HepG2 (cell line): Measurements from ENCODE around the gene DNAAF3. TPM values are rescaled to one million over a fixed set of nuclear protein-coding genes. Genes with fewer than 3 reads are reported as not detected.

Experiments
- CREB1 ChIP-seq, 2 experiments: fragments of 450-650 bp in 1 of 2; IDR thresholded peaks; 2 replicates each; pipeline ENCODE4 v1.6.1; 2016 to 2017; ENCODE audit warnings: control low read depth in 1 of 2, mild to moderate bottlenecking in 1 of 2, missing compliant biosample characterization in 1 of 2, missing genetic modification characterization in 1 of 2
- FOSL1 ChIP-seq: sonication (generic); formaldehyde crosslinking; IDR thresholded peaks from 2 replicates; pipeline ENCODE4 v1.9.0; 2021; ENCODE audit warnings: missing genetic modification reagents, borderline replicate concordance
- FOXK2 ChIP-seq: fragments of 450-650 bp; IDR thresholded peaks from 2 replicates; pipeline ENCODE4 v1.6.1; 2016
- KAT2B ChIP-seq: fragments of 150-350 bp; IDR thresholded peaks from 2 replicates; pipeline ENCODE4 v1.6.1; 2014; ENCODE audit warnings: low read depth, low read length, borderline replicate concordance
- KDM6A ChIP-seq: IDR thresholded peaks from 2 replicates; pipeline ENCODE4 v1.6.1; 2016; ENCODE audit warnings: low read depth
- KLF11 ChIP-seq: IDR thresholded peaks from 2 replicates; pipeline ENCODE4 v1.6.1; 2016; ENCODE audit warnings: missing compliant biosample characterization
- MIXL1 ChIP-seq: IDR thresholded peaks from 2 replicates; pipeline ENCODE4 v1.6.1; 2016
- MZF1 ChIP-seq: sonication (generic); formaldehyde crosslinking; IDR thresholded peaks from 2 replicates; pipeline ENCODE4 v1.8.1; 2023; ENCODE audit warnings: mild to moderate bottlenecking, missing genetic modification reagents, borderline replicate concordance
- NFATC3 ChIP-seq: sonication (generic); formaldehyde crosslinking; IDR thresholded peaks from 2 replicates; pipeline ENCODE4 v1.5.1; 2020; ENCODE audit warnings: mild to moderate bottlenecking, missing genetic modification reagents
- NR2F1 ChIP-seq, 2 experiments: fragments of 450-650 bp in 1 of 2; formaldehyde crosslinking in 1 of 2; IDR thresholded peaks; 2 replicates each; pipeline versions ENCODE4 v1.5.0 to v1.6.1; 2016 to 2020; ENCODE audit warnings: mild to moderate bottlenecking in 1 of 2, missing compliant biosample characterization in 1 of 2, missing genetic modification reagents in 1 of 2, moderate library complexity in 1 of 2
- PAF1 ChIP-seq: IDR thresholded peaks from 2 replicates; pipeline ENCODE4 v1.6.1; 2016; ENCODE audit warnings: missing genetic modification reagents, missing compliant biosample characterization
- POLR2G ChIP-seq: fragments of 200-400 bp; formaldehyde crosslinking; IDR thresholded peaks from 2 replicates; pipeline ENCODE4 v1.6.1; 2018; ENCODE audit warnings: mild to moderate bottlenecking, low read depth, low read length, moderate library complexity
- SP140L ChIP-seq: sonication (generic); formaldehyde crosslinking; IDR thresholded peaks from 2 replicates; pipeline ENCODE4 v1.4.0; 2020; ENCODE audit warnings: missing genetic modification reagents, borderline replicate concordance
- TARDBP ChIP-seq: sonication (generic); formaldehyde crosslinking; IDR thresholded peaks from 2 replicates; pipeline ENCODE4 v1.8.0; 2022; ENCODE audit warnings: mild to moderate bottlenecking, missing genetic modification reagents
- ZBTB1 ChIP-seq: sonication (generic); formaldehyde crosslinking; IDR thresholded peaks from 2 replicates; pipeline ENCODE4 v1.4.0; 2020; ENCODE audit warnings: missing genetic modification reagents, borderline replicate concordance
- ZBTB4 ChIP-seq: sonication (generic); formaldehyde crosslinking; IDR thresholded peaks from 2 replicates; pipeline ENCODE4 v1.4.0; 2020; ENCODE audit warnings: missing genetic modification reagents, mild to moderate bottlenecking, borderline replicate concordance
- ZMAT3 ChIP-seq: sonication (generic); formaldehyde crosslinking; conservative IDR thresholded peaks from 2 replicates; pipeline ENCODE4 v1.7.0; 2021; ENCODE audit warnings: missing genetic modification reagents
- ZNF296 ChIP-seq: sonication (generic); formaldehyde crosslinking; conservative IDR thresholded peaks from 2 replicates; pipeline ENCODE4 v1.5.0; 2020; ENCODE audit warnings: mild to moderate bottlenecking, missing genetic modification reagents
- ZNF503 ChIP-seq: sonication (generic); formaldehyde crosslinking; IDR thresholded peaks from 2 replicates; pipeline ENCODE4 v1.4.0; 2020; ENCODE audit warnings: missing genetic modification reagents
- ZNF816 ChIP-seq: sonication (generic); formaldehyde crosslinking; IDR thresholded peaks from 2 replicates; pipeline ENCODE4 v1.8.0; 2022; ENCODE audit warnings: missing genetic modification reagents, mild to moderate bottlenecking, borderline replicate concordance
- ZNF878 ChIP-seq: sonication (generic); formaldehyde crosslinking; IDR thresholded peaks from 2 replicates; pipeline ENCODE4 v1.8.1; 2023; ENCODE audit warnings: mild to moderate bottlenecking, missing genetic modification reagents, moderate library complexity
- ZSCAN22 ChIP-seq: sonication (generic); formaldehyde crosslinking; IDR thresholded peaks from 2 replicates; pipeline ENCODE4 v1.4.0; 2020; ENCODE audit warnings: mild to moderate bottlenecking, missing genetic modification reagents
- polyA plus RNA-seq, 8 experiments: library from polyadenylated mRNA; depleted of rRNA in 3 of 8; stranded (reverse) in 7 of 8; unstranded in 1 of 8; fragments of >200 nt; fragmentation: Illumina TruSeq in 4 of 8; extraction: Trizol in 4 of 8; gene quantifications; 2 replicates each; pipeline versions ENCODE4 v1.2.1 to v1.2.3, GENCODE V29; 2011 to 2016; ENCODE audit warnings: low read depth in 4 of 8, missing spikeins in 1 of 8, mixed read lengths in 1 of 8; ENCODE audit not compliant: insufficient read depth in 1 of 8
- total RNA-seq, 5 experiments: library from RNA; depleted of rRNA; stranded (reverse); fragments of >200 nt; fragmentation: Illumina TruSeq; extraction: Trizol; gene quantifications; 2 replicates each; pipeline ENCODE4 v1.2.3, GENCODE V29; 2016; ENCODE audit warnings: low read depth in 1 of 5
- TF ChIP-seq, protein P1 (sequence below): sonication (generic); formaldehyde crosslinking; IDR thresholded peaks from 2 replicates; pipeline ENCODE4 v1.5.1; 2020; ENCODE audit warnings: mild to moderate bottlenecking, missing genetic modification reagents

The DNAAF3 gene
- total and polyA plus RNA-seq, 2 of the 13 experiments (the other 11 are each of a cell fraction or from before 2014, with no cell fraction given), result 0.30 to 0.40 TPM

DNA sequence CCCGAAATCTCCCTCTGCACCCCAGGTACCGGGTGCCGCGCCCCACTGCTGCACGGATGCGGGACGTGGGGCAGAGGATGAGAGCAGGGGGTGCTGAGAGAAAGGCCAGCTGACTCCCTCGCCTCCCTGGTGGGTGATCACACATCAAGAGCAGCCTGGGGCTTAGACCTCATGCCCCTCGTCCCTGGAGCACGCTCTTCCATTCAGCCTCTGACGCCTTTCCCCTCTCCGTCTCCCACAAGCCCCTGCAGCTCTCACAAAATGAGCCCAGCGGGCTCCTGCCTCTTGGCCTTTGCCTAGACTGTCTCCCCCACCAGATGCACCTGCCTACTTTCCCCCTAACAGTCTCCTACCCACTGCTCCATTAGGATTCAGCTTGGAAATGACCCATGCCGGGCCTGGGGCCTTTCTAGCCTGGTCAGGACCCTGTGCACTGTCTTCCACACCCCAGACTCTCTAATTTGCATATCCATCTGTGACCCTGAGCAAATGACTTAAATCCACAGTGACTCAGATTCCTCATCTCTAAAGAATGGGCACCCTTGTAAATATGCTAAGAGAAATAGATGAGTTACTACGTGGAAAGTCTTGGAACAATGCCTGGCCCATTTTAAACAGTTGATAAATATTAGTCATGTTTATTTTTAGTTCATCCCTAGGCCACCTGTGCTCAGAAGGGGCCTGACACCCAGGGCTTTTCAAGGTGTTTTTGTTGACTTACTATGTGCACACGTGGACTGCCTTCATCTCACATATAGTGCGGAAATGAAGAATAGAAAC, 43.5 kb upstream of the DNAAF3 start (continued):
- TF ChIP-seq ZSCAN22 (CRISPR knock-in tag), result peak; percentile 85
- TF ChIP-seq KLF11 (CRISPR knock-in tag), result no peak
- peak; percentile 25; the same call in 1 of the 2 replicates for TF ChIP-seq ZNF878 (CRISPR knock-in tag)
- peak; percentile 8; the same call in 1 of the 2 replicates for TF ChIP-seq CREB1 (IDR thresholded peaks at IDR 0.05)
- TF ChIP-seq CREB1 (CRISPR knock-in tag; IDR thresholded peaks at IDR 0.05), result peak; percentile 68
- TF ChIP-seq POLR2G, result 0 out of 2 replicates have a peak, but pooled peaks have one; percentile 40
- peak; percentile 94 for TF ChIP-seq ZMAT3
- peak; percentile 76; the same call in 1 of the 2 replicates for TF ChIP-seq ZNF816 (CRISPR knock-in tag)
- no peak for TF ChIP-seq ZNF296 (CRISPR knock-in tag)
- no peak for TF ChIP-seq PAF1 (CRISPR knock-in tag)
- TF ChIP-seq MZF1 (CRISPR knock-in tag), result no peak
- TF ChIP-seq ZBTB1, result no peak
- TF ChIP-seq FOSL1, result no peak
- peak; percentile 33; the same call in 1 of the 2 replicates for TF ChIP-seq ZNF503
- TF ChIP-seq FOXK2, result peak; percentile 77
- no peak for TF ChIP-seq ZBTB4 (CRISPR knock-in tag)
- no peak for TF ChIP-seq MIXL1 (CRISPR knock-in tag)
- TF ChIP-seq TARDBP, result no peak
- TF ChIP-seq KDM6A, result no peak
- TF ChIP-seq, protein P1, sequence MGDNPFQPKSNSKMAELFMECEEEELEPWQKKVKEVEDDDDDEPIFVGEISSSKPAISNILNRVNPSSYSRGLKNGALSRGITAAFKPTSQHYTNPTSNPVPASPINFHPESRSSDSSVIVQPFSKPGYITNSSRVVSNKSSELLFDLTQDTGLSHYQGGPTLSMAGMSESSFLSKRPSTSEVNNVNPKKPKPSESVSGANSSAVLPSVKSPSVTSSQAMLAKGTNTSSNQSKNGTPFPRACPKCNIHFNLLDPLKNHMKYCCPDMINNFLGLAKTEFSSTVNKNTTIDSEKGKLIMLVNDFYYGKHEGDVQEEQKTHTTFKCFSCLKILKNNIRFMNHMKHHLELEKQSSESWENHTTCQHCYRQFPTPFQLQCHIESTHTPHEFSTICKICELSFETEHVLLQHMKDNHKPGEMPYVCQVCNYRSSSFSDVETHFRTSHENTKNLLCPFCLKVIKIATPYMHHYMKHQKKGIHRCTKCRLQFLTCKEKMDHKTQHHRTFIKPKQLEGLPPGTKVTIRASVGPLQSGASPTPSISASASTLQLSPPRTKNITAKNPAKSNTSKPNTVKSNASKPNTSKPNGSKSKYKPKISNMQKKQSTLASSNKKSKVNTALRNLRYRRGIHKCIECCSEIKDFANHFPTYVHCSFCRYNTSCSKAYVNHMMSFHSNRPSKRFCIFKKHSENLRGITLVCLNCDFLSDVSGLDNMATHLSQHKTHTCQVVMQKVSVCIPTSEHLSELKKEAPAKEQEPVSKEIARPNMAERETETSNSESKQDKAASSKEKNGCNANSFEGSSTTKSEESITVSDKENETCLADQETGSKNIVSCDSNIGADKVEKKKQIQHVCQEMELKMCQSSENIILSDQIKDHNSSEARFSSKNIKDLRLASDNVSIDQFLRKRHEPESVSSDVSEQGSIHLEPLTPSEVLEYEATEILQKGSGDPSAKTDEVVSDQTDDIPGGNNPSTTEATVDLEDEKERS (CRISPR knock-in tag), result no peak; the same call in 1 of the 2 replicates
- TF ChIP-seq NFATC3 (CRISPR knock-in tag), result no peak
- no peak for TF ChIP-seq SP140L
- no peak for TF ChIP-seq NR2F1 (CRISPR knock-in tag; IDR thresholded peaks at IDR 0.05)
- TF ChIP-seq KAT2B, result no peak
